ENCODE results near the gene ZNF853. TPM values are rescaled to one million over a fixed set of nuclear protein-coding genes. Genes with fewer than 3 reads are reported as not detected.
A peak's percentile ranks its signal among the peaks of the same experiment; 100 is the strongest.

The ZNF853 gene
- total RNA-seq, 2 donors from 2014 or later: 13.3 to 25.2 TPM

- Histone ChIP-seq H3K27me3 (no peaks in the 10 kb centered on the region), H3K9me3 (no peaks in the 10 kb centered on the region), H3K27ac (no peak overlapping the region), H3K36me3 (no peaks in the 10 kb centered on the region), H3K4me1 (peaks cover 0 to 16% of the 10 kb centered on the region in 2 donors), H3K4me3 (no peak overlapping the region)
- DNase-seq (ENCODE audit: low spot score): no peak
- TF ChIP-seq, protein P1, sequence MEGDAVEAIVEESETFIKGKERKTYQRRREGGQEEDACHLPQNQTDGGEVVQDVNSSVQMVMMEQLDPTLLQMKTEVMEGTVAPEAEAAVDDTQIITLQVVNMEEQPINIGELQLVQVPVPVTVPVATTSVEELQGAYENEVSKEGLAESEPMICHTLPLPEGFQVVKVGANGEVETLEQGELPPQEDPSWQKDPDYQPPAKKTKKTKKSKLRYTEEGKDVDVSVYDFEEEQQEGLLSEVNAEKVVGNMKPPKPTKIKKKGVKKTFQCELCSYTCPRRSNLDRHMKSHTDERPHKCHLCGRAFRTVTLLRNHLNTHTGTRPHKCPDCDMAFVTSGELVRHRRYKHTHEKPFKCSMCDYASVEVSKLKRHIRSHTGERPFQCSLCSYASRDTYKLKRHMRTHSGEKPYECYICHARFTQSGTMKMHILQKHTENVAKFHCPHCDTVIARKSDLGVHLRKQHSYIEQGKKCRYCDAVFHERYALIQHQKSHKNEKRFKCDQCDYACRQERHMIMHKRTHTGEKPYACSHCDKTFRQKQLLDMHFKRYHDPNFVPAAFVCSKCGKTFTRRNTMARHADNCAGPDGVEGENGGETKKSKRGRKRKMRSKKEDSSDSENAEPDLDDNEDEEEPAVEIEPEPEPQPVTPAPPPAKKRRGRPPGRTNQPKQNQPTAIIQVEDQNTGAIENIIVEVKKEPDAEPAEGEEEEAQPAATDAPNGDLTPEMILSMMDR (IDR thresholded peaks at IDR 0.05): no peak
Observed at GRCh38 chr7:6613706-6614105, 1.7 kb upstream of the ZNF853 start.

DNA sequence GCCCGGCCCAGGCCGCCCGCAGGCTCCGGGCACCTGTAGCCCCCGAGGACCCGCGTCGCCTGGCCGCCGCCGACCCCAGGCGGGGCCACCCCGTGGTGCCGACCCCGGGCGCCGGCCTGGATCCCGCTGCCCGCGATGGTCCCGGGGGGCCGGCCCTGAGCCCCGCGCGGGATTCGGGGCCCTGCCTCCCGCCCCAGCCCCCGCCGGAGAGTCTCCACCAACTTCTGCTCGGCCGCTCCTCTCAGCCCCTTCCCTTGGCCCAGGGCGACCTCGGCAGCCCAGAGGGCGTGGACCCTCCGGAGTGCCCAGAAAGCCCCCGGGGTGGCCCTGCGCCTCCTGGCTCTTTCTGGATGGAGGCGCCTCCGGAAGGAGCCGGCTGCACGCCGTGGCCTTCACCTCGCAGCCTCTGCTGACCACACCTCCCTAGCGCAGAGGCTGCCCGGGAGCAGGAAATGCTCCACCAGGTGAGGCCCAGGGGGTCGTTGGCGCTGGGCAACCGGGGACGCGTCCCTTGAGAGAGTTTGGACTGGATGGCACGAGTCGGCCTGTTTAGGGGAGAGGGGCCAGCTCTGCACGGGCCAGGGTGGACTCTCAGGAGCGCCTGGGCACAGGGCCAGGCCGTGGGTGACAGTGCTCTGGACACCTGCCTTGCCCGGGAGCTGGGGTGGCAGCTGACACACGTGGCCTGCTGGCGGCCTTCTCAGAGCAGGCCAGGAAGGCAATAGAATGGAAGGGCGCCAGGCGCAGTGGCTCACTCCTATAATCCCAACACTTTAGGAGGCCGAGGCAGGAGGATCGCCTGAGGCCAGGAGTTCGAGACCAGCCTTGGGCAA lies 529 bp downstream of the ZNF853 start:
- H3K4me3 ChIP-seq: peak overlapping the region; percentile 67 to 68
- H3K9me3 ChIP-seq: no peaks in the 10 kb centered on the region
- H3K36me3 ChIP-seq: no peaks in the 10 kb centered on the region
- TF ChIP-seq, protein P1 (IDR thresholded peaks at IDR 0.05): no peak
- no peak for DNase-seq (ENCODE audit: low spot score)
- no peaks in the 10 kb centered on the region for H3K27me3 ChIP-seq
- H3K27ac ChIP-seq: peak overlapping the region; percentile 26 to 29
- peaks cover 0 to 16% of the 10 kb centered on the region in 2 donors for H3K4me1 ChIP-seq

DNA sequence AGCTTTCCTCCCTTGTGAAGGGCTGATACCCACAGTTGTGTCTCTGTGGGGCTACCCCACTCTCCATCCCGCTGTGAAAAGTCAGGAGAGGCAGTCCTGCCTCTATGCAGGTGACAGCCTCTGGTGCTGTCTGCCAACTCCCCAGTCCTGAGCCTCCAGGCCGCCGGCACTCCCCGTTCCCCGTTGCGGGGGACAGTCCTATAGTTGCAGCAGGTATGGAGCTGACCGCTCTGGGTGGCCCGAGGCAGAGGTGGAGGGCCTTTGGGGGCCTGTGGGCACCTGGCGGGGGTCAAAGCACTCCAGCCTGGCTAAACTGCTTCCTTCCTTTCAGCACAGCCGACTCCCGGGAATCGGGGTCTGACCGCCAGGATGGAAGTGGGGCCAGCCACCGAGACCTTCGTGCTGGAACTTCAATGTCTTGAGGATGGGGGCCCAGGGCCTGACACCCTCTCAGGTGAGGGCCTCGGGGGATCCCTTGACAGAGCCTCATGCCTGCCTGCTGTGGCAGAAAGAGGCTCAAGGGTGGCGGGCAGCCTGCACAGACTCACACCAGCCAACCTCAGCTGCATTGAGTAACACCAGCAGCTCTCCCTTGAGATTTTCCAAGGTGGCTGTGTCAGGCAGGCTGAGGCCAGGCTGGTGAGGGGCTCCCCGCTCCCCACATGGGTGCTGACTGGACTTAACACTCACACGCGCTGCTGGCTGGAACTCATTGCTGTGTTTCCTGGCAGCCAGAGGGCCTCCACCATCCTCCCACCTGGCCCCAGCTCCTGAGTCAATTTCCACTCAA lies 1.6 kb downstream of the ZNF853 start:
- DNase-seq (ENCODE audit: low spot score): no peak
- Histone ChIP-seq H3K4me1 (peaks cover 0 to 16% of the 10 kb centered on the region in 2 donors), H3K27me3 (no peaks in the 10 kb centered on the region)

DNA sequence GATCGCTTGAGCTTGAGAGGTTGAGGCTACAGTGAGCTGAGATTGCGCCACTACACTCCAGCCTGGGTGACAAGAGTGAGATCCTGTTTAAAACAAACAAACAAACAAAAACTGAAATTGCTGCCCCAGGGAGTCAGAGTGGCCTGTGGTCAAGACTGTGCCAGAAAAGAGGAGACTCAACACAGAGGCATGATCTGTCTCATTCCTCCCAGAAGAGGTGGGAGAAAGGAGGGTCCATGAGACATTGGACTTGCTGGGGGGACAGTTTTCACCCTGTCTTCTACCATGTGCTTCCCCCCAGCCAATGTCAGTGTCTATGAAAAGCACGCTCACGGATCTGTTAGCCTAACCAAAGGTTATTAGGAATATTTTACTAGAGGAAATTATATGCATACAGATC lies 3.2 kb downstream of the ZNF853 start:
- no peak for DNase-seq (ENCODE audit: low spot score)

More for the DNA sequence above, 1.6 kb downstream of the ZNF853 start:
- peaks cover 8% of the 10 kb centered on the region for H3K36me3 ChIP-seq
- TF ChIP-seq, protein P1 (IDR thresholded peaks at IDR 0.05): no peak
- no peaks in the 10 kb centered on the region for H3K9me3 ChIP-seq
- no peak overlapping the region for H3K27ac ChIP-seq
- H3K4me3 ChIP-seq: no peak overlapping the region

GRCh38 chr7:6619961-6620360 lies 4.6 kb downstream of the ZNF853 start:
- no peak overlapping the region for H3K27ac ChIP-seq
- TF ChIP-seq, protein P1 (IDR thresholded peaks at IDR 0.05): no peak
- no peaks in the 10 kb centered on the region for H3K27me3 ChIP-seq
- peaks cover 0 to 13% of the 10 kb centered on the region in 2 donors for H3K4me1 ChIP-seq
- H3K4me3 ChIP-seq: no peak overlapping the region
- H3K9me3 ChIP-seq: no peaks in the 10 kb centered on the region
- H3K36me3 ChIP-seq: peaks cover 11% of the 10 kb centered on the region
- DNase-seq (ENCODE audit: low spot score): no peak

More for the DNA sequence above, 3.2 kb downstream of the ZNF853 start:
- no peaks in the 10 kb centered on the region for H3K27me3 ChIP-seq
- no peak overlapping the region for H3K4me3 ChIP-seq
- no peak overlapping the region for H3K27ac ChIP-seq
- TF ChIP-seq, protein P1 (IDR thresholded peaks at IDR 0.05): no peak
- no peaks in the 10 kb centered on the region for H3K9me3 ChIP-seq
- peaks cover 0 to 16% of the 10 kb centered on the region in 2 donors for H3K4me1 ChIP-seq
- H3K36me3 ChIP-seq: peaks cover 11% of the 10 kb centered on the region

Measured in right atrium auricular region (tissue), 2 donors.